ENCODE results near the gene TNS1. TPM values are rescaled to one million over a fixed set of nuclear protein-coding genes. Genes with fewer than 3 reads are reported as not detected.

TNS1 gene
- total RNA-seq, 1 experiment from 2014 or later = 1.5 TPM

- POLR2A ChIA-PET (ENCODE audit: unreplicated experiment) = no interaction called here
- no peaks in the 10 kb centered on the region for H3K9me3 ChIP-seq (ENCODE audit: low read length)
- H4K20me1 ChIP-seq (ENCODE audit: low read length) = no peaks in the 10 kb centered on the region
- no peak overlapping the region for H3K27ac ChIP-seq (ENCODE audit: low read length)
- no peak overlapping the region for H2AFZ ChIP-seq (ENCODE audit: low read length)
- H3K79me2 ChIP-seq (ENCODE audit: low read length) = no peaks in the 10 kb centered on the region
- ATAC-seq = no peak
- H3K4me2 ChIP-seq (ENCODE audit: low read length) = no peak overlapping the region
- no peak for DNase-seq
- no peaks in the 10 kb centered on the region for H3F3A ChIP-seq (ENCODE audit: low read length, unreplicated experiment)
- CTCF ChIA-PET = interaction anchor here (0.7 kb wide), 1 partner anchor 225 kb away, joined by 3 read pairs; no protein-coding TSS in a partner anchor
- TF ChIP-seq EZH2 (IDR thresholded peaks at IDR 0.05; ENCODE audit: low read length, unreplicated experiment) = no peak
- no peak for TF ChIP-seq EZH2phosphoT487 (IDR thresholded peaks at IDR 0.05; ENCODE audit: borderline replicate concordance, low read length)
- TF ChIP-seq CTCF (conservative IDR thresholded peaks at IDR 0.05; ENCODE audit: low read depth, low read length) = no peak
- intact Hi-C loops (cut with micrococcal nuclease) = no loop called here
- H3K36me3 ChIP-seq (ENCODE audit: low read depth, low read length) = no peaks in the 10 kb centered on the region
- BruUV-seq (replicated peaks) = no TSS peak
- H3K9ac ChIP-seq (ENCODE audit: low read length) = no peak overlapping the region
- H3K27me3 ChIP-seq (ENCODE audit: low read length) = peaks cover 63% of the 10 kb centered on the region
- H3K4me1 ChIP-seq (ENCODE audit: insufficient read depth, low read length) = no peaks in the 10 kb centered on the region
- H3K9me2 ChIP-seq (replicated peaks; ENCODE audit: low read length) = no peaks in the 10 kb centered on the region
- no peak overlapping the region for H3K4me3 ChIP-seq (ENCODE audit: low read length)
Measured at GRCh38 chr2:217931846-217932560, 70.8 kb downstream of the TNS1 start.

- Histone ChIP-seq H2AFZ (ENCODE audit: low read length) (no peak overlapping the region), H3K4me3 (ENCODE audit: low read length) (no peak overlapping the region), H4K20me1 (ENCODE audit: low read length) (no peaks in the 10 kb centered on the region), H3K36me3 (ENCODE audit: low read depth, low read length) (no peaks in the 10 kb centered on the region), H3K4me1 (ENCODE audit: insufficient read depth, low read length) (no peaks in the 10 kb centered on the region), H3K27me3 (ENCODE audit: low read length) (peaks cover 63% of the 10 kb centered on the region), H3K9me3 (ENCODE audit: low read length) (no peaks in the 10 kb centered on the region), H3K79me2 (ENCODE audit: low read length) (no peaks in the 10 kb centered on the region), H3F3A (ENCODE audit: low read length, unreplicated experiment) (no peaks in the 10 kb centered on the region), H3K9ac (ENCODE audit: low read length) (no peak overlapping the region), H3K9me2 (replicated peaks; ENCODE audit: low read length) (no peaks in the 10 kb centered on the region), H3K4me2 (ENCODE audit: low read length) (no peak overlapping the region), H3K27ac (ENCODE audit: low read length) (no peak overlapping the region)
- POLR2A ChIA-PET (ENCODE audit: unreplicated experiment) = no interaction called here
- BruUV-seq (replicated peaks) = no TSS peak
- ATAC-seq (no peak), DNase-seq (no peak)
- no peak for TF ChIP-seq CTCF (conservative IDR thresholded peaks at IDR 0.05; ENCODE audit: low read depth, low read length)
- TF ChIP-seq EZH2phosphoT487 (IDR thresholded peaks at IDR 0.05; ENCODE audit: borderline replicate concordance, low read length) = no peak
- TF ChIP-seq EZH2 (IDR thresholded peaks at IDR 0.05; ENCODE audit: low read length, unreplicated experiment) = no peak
- intact Hi-C loops (cut with micrococcal nuclease) = no loop called here
- CTCF ChIA-PET = no interaction called here
Measured at GRCh38 chr2:217930761-217931563, 71.8 kb downstream of the TNS1 start.
